Activated naive CD4-positive, alpha-beta T cell treated with anti-CD3 and anti-CD28 coated beads, Interleukin-2, amount 50 U/mL, for 24 hours (primary cell): ENCODE measurements around the gene UQCC2.

Experiments
- H3K27ac Mint-ChIP-seq: one replicate; pipeline ENCODE4 v1.8.0; 2021; ENCODE audit warnings: mild to moderate bottlenecking, mixed read lengths
- H3K27me3 Mint-ChIP-seq: one replicate; pipeline ENCODE4 v1.8.0; 2021; ENCODE audit warnings: mixed read lengths
- H3K36me3 Mint-ChIP-seq: one replicate; pipeline ENCODE4 v1.8.0; 2021; ENCODE audit warnings: mixed read lengths
- H3K4me1 Mint-ChIP-seq: one replicate; pipeline ENCODE4 v1.8.0; 2021; ENCODE audit warnings: mixed read lengths
- H3K4me3 Mint-ChIP-seq: one replicate; pipeline ENCODE4 v1.8.0; 2021; ENCODE audit warnings: mild to moderate bottlenecking, mixed read lengths
- H3K9me3 Mint-ChIP-seq: one replicate; pipeline ENCODE4 v1.8.0; 2021; ENCODE audit warnings: mixed read lengths

Gene UQCC2

DNA sequence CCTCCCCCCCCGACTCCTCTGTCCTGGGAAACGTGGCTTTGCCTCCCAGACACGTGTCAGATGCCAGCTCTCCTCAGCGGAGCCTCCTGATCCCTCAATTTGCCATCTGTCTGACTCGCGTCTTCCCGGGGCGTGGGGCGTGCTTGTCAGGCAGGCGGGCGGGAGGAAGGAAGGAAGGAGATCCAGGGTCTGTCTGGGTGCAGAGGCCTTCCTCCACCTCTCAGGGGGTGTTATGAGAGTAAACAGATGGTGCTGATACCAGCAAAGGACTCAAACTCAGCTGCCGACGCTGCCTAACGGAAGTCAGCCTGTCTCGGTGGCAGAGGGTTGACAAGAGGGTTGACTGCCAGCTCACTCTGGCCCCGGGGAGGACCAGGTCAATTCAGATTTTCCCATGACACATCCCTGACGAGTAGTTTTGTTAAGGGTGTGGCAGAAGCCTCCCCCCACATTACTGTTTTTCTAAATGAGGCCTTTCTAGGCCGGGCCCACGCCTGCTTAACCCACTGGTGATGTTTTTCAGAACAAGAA lies 17.0 kb downstream of the UQCC2 start:
- Mint-ChIP-seq H3K4me3 (peak overlapping the region; percentile 67), H3K36me3 (peaks cover 2% of the 10 kb centered on the region), H3K27ac (peak overlapping the region; percentile 80), H3K4me1 (peaks cover 73% of the 10 kb centered on the region), H3K27me3 (no peaks in the 10 kb centered on the region), H3K9me3 (no peaks in the 10 kb centered on the region)

DNA sequence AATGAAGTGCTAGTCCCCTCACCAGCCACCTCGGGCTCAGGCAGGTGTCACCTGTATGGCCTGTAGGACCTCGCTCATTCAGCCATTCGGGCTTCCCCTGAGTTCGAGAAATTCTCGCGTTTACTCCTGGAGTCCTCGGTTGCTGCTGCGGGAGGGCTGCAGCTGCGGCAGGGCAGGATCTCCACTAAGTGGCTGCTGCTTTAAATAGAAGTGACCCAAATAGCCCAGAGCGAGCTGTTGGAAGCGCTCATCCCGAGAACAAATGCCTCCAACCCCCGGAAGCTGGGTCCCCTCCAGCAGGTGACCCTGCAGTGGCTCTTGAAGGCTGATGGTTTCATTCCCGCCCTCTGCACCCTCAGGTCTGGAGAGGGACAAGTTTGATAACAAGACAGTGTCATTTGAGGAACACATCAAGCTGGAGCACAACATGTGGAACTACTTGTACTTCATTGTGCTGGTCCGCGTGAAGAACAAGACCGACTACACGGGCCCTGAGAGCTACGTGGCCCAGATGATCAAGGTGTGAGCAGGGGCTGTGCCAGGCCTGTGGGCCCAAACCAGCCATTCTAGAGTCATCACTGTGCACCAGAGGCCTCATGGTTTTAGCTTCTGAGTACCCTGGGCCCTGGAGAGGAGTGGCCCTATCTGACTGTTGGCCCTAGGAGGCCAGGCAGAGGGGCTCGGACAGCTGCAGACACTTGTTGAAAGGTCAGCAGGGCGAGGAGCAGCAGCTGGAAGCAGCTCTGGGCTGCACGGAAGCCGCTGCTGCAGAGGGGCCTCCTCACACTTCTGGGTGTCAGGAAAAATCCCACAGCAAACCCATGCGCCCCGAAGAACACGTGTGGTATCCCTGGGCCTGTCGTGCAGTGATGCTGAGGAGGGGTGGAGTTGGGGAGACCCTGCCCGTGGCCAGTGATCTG lies 18.1 kb downstream of the UQCC2 start:
- Mint-ChIP-seq H3K27me3 (no peaks in the 10 kb centered on the region), H3K36me3 (peaks cover 7% of the 10 kb centered on the region), H3K9me3 (no peaks in the 10 kb centered on the region), H3K4me1 (peaks cover 72% of the 10 kb centered on the region), H3K4me3 (no peak overlapping the region), H3K27ac (peak overlapping the region; percentile 80)

DNA sequence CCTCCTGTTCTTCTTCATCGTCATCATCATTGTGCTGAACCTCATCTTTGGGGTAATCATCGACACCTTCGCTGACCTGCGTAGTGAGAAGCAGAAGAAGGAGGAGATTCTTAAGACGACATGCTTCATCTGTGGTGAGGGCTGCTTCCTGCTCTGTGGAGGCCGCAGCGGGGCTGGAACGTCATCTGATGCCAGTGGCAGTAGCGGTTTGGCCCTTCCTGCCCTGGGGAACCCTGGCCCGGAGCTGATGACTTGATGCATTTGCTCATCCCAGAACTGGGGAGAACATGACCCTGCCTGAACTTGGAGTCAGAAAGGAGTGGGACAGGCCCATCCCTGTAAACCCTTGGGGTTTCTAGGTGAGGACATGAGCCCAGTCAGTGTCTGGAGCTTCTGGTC lies 18.7 kb downstream of the UQCC2 start:
- Mint-ChIP-seq H3K27ac (peak overlapping the region; percentile 75), H3K27me3 (no peaks in the 10 kb centered on the region), H3K4me1 (peaks cover 68% of the 10 kb centered on the region), H3K36me3 (peaks cover 7% of the 10 kb centered on the region), H3K9me3 (no peaks in the 10 kb centered on the region), H3K4me3 (peak overlapping the region; percentile 35)

DNA sequence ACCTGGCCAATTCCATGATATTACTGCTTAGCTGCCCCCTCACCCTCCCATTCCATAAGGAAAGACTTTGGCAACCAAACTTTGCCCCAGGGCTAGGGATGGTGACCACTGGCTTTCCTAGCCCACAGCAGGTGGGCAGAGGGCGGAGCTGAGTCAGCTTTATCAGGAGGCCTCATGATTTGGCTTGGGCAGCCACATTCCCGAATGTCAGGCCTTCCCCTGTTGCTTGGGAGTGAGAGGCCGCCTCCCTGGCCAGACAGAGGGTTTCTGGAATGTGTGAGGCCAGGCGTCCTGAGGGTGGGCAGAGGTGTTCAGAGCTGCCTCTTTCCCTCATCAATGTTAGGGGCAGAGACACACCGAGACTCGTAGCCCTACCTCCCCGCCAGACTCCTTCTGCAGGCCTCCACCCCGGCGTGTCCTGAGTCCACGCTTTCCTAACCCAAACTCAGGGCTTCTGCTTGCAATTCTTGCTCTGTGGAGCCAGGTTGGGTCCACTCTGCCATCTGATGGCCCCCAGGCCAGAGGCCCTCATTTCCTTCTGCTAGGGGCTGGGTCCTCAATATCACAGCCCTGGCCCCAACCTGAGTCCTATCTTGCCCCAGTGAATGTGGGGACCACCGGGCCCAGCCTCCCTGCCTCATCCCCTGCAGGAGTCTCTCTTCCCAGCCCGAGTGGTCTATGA lies 19.3 kb downstream of the UQCC2 start:
- Mint-ChIP-seq H3K9me3 (no peaks in the 10 kb centered on the region), H3K36me3 (peaks cover 5% of the 10 kb centered on the region), H3K4me3 (peak overlapping the region; percentile 35), H3K4me1 (peaks cover 63% of the 10 kb centered on the region), H3K27me3 (no peaks in the 10 kb centered on the region), H3K27ac (peak overlapping the region; percentile 75)

DNA sequence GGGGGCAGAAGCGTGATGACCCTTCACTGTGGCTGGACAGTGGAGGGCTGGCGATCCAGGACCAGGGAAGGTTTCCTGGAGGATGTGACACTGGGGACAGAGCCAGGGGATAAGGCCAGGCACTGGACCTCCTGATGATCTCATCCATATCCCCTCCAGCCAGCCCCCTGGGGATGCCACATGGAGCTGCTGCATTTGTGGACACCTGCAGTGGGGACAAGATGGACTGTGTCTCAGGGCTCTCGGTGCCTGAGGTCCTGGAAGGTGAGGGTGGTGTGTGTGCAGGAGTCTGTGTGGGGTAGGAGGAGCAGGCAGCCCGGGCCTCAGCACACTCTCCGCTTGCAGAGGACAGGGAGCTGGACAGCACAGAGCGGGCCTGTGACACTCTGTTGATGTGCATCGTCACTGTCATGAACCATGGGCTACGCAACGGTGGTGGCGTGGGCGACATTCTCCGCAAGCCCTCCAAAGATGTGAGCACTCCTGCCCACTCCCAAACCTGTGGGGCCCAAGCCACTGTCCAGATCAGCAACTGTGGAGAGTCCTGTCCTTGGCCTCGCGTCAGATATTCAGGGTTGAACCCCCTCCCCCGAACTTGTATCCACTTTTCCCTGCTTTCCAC lies 19.9 kb downstream of the UQCC2 start:
- H3K9me3 Mint-ChIP-seq = no peaks in the 10 kb centered on the region
- no peak overlapping the region for H3K4me3 Mint-ChIP-seq
- peaks cover 7% of the 10 kb centered on the region for H3K36me3 Mint-ChIP-seq
- no peaks in the 10 kb centered on the region for H3K27me3 Mint-ChIP-seq
- peaks cover 56% of the 10 kb centered on the region for H3K4me1 Mint-ChIP-seq
- no peak overlapping the region for H3K27ac Mint-ChIP-seq

DNA sequence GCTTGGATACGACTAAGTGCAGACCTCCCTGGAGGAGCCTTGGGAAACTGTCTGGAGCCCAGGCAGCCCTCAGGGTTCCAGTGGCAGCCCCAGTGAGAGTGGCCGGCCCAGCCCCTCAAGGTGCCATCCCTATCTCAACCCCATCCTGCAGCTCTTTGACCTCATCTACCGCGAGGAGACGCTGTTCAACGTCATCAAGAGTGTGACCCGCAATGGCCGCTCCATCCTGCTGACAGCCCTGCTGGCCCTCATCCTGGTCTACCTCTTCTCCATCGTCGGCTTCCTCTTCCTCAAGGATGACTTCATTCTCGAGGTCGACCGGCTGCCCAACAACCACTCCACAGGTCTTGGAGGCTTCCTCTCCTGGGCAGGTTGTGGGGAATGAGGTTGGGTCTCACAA lies 20.7 kb downstream of the UQCC2 start:
- Mint-ChIP-seq H3K27me3 (no peaks in the 10 kb centered on the region), H3K4me1 (peaks cover 48% of the 10 kb centered on the region), H3K9me3 (no peaks in the 10 kb centered on the region), H3K4me3 (no peak overlapping the region), H3K27ac (no peak overlapping the region), H3K36me3 (peaks cover 8% of the 10 kb centered on the region)

DNA sequence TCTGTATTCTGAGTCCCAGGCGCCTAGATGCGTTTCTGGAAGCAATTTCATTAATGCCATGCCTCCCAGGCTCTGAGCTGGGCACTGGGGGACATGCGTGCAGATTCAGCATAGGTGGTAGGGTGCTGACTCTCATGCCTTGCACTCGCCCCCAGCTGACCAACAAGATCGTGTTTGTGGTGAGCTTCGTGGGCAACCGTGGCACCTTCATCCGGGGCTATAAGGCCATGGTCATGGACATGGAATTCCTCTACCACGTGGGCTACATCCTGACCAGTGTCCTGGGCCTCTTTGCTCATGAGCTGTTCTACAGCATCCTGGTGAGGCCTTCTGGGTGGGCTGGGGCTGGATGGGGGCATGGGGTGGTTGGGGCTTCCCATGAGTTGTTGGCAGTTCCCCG lies 21.6 kb downstream of the UQCC2 start:
- Mint-ChIP-seq H3K9me3 (no peaks in the 10 kb centered on the region), H3K27ac (no peak overlapping the region), H3K4me1 (peaks cover 39% of the 10 kb centered on the region), H3K36me3 (peaks cover 9% of the 10 kb centered on the region), H3K27me3 (no peaks in the 10 kb centered on the region), H3K4me3 (no peak overlapping the region)

DNA sequence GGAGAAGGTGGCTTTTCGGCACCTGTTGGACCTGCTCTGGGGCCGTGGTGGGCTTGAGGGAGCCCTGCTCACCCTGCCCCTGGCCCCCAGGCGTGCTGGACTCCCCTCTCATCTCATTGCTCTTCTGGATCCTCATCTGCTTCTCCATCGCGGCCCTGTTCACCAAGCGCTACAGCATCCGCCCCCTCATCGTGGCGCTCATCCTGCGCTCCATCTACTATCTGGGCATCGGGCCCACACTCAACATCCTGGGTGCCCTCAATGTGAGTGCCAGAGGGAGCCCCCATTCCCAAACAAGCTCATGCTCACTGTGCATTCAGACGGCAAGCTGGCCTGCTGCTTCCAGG lies 22.4 kb downstream of the UQCC2 start:
- peaks cover 9% of the 10 kb centered on the region for H3K36me3 Mint-ChIP-seq
- H3K4me3 Mint-ChIP-seq = no peak overlapping the region
- H3K27me3 Mint-ChIP-seq = no peaks in the 10 kb centered on the region
- H3K4me1 Mint-ChIP-seq = peaks cover 32% of the 10 kb centered on the region
- H3K9me3 Mint-ChIP-seq = no peaks in the 10 kb centered on the region
- no peak overlapping the region for H3K27ac Mint-ChIP-seq

DNA sequence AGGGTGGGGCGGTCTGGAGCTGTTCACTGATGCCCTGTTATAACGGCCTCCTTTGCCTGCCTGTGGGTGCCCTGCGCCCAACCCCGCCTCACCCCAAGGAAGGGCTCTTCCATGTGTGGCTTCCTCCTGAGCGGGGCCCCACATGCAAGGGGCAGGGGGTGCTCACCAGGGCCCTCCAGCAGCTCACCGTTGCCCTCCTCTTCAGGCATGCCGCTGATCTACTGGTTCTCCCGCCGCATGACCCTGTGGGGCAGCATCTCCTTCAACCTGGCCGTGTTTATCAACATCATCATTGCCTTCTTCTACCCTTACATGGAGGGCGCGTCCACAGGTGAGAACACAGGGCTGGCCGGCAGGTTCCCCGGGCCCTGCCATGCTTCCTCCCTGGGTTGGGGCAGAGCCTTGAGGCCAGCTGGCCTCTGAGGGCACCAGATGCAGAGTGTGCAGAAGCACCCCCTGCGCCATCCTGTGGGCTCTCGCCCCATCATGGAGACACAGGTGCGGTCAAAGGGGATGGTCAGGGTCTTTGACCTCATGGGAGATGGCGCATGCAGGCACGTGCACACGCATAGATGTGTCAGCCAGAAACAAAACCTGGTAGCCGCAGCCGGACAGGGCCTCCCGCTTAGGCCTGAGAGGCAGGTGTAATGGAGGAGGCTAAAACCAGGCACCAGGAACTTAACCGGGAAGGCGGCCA lies 22.9 kb downstream of the UQCC2 start:
- Mint-ChIP-seq H3K27me3 (no peaks in the 10 kb centered on the region), H3K4me3 (no peak overlapping the region), H3K36me3 (peaks cover 10% of the 10 kb centered on the region), H3K4me1 (peaks cover 31% of the 10 kb centered on the region), H3K27ac (no peak overlapping the region), H3K9me3 (no peaks in the 10 kb centered on the region)

DNA sequence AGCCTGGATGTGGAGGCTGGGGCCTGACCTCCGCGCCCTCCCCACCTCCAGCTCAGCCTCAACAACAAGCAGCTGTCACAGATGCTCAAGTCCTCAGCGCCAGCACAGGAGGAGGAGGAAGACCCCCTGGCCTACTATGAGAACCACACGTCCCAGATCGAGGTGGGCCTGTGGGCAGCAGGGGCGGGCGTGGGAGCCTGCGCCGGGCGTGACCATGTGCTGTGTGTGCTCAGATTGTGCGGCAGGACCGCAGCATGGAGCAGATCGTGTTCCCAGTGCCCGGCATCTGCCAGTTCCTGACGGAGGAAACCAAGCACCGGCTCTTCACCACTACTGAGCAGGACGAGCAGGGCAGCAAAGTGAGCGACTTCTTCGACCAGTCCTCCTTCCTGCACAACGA lies 23.5 kb downstream of the UQCC2 start:
- Mint-ChIP-seq H3K27me3 (no peaks in the 10 kb centered on the region), H3K36me3 (peaks cover 11% of the 10 kb centered on the region), H3K9me3 (no peaks in the 10 kb centered on the region), H3K27ac (no peak overlapping the region), H3K4me1 (peaks cover 31% of the 10 kb centered on the region), H3K4me3 (no peak overlapping the region)

DNA sequence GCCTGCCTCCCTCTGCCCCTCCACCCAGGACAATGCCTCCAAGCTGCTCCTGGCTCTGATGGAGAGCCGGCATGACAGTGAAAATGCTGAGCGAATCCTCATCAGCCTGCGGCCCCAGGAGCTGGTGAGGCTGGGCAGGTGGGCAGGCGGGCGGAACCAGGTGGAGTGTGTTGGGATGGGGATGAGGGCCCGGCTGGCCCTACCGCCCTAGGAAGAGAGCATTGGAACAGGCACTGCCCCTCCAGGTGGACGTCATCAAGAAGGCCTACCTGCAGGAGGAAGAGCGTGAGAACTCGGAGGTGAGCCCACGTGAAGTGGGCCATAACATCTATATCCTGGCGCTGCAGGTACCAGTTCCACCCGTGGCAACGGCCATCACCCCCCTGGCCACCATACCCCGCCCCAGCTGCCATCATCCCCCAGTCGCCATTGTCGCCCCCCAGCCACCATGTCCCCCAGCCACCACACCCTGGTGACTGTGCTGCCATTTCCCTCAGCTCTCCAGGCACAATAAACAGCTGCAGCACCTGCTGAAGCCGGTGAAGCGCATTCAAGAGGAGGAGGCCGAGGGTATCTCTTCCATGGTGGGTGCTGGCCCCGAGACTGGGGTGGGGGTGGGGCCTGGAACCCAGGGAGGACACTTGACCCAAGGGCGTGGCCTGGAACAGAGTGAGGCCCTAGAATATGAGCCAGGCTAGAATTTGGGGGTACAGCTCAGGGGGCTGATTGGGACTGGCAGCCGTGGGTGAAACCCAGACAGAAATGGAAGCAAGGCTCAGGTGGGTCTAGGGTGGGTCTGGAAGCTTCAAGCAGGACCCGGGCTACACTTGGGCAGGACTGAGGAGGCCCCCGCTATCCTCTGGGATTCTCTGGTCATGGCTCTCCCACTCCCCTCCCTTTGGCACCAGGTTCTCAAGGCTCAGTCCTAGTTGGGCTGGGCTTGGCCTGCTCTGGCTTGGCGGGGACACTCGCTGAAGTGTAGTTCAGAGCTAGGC lies 24.2 kb downstream of the UQCC2 start:
- Mint-ChIP-seq H3K4me3 (no peak overlapping the region), H3K36me3 (peaks cover 11% of the 10 kb centered on the region), H3K9me3 (no peaks in the 10 kb centered on the region), H3K4me1 (peaks cover 31% of the 10 kb centered on the region), H3K27me3 (no peaks in the 10 kb centered on the region), H3K27ac (peak overlapping the region; percentile 49)

DNA sequence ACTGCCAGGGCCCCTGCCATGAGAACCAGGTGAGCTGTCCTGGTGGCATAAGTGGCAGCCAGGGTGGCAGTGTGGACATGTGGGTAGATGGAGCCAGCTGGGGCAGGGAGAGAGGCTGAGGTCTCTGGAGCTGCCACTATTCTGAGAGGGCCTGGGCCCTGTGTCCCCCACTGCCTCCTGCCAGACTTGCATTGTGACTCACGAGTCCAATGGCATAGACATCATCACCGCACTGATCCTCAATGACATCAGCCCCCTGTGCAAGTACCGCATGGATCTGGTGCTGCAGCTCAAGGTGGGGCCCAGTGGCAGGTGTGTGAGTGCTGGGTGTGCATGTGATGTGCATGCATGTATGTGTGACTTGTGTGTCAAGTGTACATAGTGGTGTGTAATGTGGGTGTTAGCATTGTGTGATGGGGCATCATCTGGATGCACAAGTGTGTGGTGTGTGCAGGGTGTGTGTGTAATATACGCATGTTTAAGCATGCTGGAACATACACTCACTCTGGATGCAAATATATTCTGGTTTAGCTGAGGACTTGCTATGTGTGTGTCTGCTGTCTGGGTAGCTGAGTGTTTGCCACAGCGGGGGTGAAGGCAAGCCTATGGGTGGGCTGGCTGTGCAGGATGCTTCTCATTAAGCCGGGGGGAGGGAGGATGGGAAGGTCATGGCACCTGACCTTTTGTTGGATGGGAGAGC lies 25.1 kb downstream of the UQCC2 start:
- H3K4me1 Mint-ChIP-seq = peaks cover 23% of the 10 kb centered on the region
- no peak overlapping the region for H3K4me3 Mint-ChIP-seq
- no peaks in the 10 kb centered on the region for H3K27me3 Mint-ChIP-seq
- H3K36me3 Mint-ChIP-seq = peaks cover 11% of the 10 kb centered on the region
- peak overlapping the region; percentile 49 for H3K27ac Mint-ChIP-seq
- H3K9me3 Mint-ChIP-seq = no peaks in the 10 kb centered on the region

DNA sequence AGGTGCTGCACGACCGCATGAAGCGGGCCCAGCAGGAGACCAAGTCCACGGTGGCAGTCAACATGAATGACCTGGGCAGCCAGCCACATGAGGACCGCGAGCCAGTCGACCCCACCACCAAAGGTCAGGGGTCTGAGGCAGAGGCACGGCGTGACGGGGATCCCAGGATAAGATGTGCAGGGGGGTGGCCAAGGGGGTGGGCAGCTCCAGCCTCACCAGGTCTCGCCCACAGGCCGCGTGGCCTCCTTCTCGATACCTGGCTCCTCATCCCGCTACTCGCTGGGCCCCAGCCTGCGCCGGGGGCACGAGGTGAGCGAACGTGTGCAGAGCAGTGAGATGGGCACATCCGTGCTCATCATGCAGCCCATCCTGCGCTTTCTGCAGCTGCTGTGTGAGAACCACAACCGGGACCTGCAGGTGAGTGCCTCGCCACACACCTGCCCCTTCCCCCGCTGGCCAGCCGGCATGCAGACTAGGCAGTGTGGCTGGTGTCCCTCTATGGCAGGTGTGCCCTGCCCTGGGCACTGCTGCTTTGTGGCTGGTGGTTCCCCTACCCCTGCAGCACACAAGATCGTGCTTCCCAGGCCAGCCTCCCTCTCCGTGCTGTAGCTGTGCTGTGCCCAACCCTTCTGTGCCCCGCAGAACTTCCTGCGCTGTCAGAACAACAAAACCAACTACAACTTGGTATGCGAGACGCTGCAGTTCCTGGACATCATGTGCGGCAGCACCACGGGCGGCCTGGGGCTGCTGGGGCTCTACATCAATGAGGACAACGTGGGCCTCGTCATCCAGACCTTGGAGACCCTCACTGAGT lies 25.9 kb downstream of the UQCC2 start:
- Mint-ChIP-seq H3K36me3 (peaks cover 11% of the 10 kb centered on the region), H3K27me3 (no peaks in the 10 kb centered on the region), H3K4me1 (peaks cover 18% of the 10 kb centered on the region), H3K4me3 (no peak overlapping the region), H3K9me3 (no peaks in the 10 kb centered on the region), H3K27ac (peak overlapping the region; percentile 41)
